ENCODE results near the gene GPX4.

- TF ChIP-seq CTCF (IDR thresholded peaks at IDR 0.05) (no peak), TCF7L2 (IDR thresholded peaks at IDR 0.05; ENCODE audit: low read depth, low read length) (no peak)
These were observed 22.0 kb downstream of the GPX4 start for GRCh38 chr19:1125601-1126467.

All from Panc1 (cell line).